Astrocyte of the hippocampus (primary cell): Measurements from ENCODE around the gene ASB3.
"Not testable (repeated sequence)": the region's sequence is repeated elsewhere in the genome, so short reads cannot be mapped to it uniquely, and the experiment has no call there.

Experiments used
- DNase-seq: peaks from one replicate; pipeline ENCODE4 v3.0.0; 2011; ENCODE audit warnings: low read depth, low spot score

The ASB3 gene

DNA sequence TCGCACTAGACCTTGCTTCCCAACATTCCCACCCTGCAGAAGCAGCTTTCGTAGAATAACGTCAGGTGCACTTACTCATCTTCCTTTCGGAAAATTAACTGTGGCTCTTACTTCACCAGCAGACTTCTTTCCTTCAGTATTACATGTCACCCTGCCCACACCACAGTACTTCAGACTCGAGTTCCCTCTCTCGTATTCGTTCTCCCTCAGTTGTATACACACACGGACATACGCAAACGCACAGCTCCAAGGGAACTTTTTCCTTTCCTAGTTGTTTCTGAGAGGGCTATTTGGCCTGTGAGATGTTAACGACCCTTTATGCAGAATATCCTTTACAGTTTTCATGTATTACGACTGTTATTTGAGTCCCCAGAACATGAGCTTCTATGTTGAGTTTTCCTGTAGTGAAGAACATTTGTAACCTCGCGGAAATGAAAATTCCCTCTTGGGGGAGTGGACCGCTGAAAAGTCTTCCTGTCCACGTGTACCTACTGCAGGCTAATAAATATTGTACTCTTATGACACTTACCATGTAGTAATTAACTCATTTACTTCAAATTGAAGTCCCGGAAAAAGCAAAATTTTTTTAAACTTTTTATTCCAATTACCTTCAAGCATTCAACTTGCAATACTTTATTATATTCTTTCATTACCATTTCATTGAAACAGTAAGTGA is 999 bp upstream of the ASB3 start:
- peak; percentile 28 for DNase-seq

DNA sequence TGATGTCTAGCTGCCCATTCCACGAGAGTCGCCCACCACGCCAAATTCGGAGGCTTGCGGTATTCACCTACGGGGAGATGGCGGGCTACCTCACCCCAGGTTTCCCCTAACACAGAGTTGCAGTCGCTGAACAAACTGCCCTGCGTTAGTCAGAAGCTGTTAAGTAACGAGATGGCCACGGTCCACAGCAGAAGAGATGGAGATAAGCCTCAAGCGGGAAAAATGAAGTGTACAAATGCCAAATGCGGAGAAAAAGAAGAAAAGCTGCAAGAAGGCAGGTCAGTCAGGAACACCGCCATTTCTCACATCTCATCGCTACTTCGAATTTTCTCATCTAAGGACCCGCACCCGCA is 425 bp downstream of the ASB3 start:
- DNase-seq: peak; percentile 68

DNA sequence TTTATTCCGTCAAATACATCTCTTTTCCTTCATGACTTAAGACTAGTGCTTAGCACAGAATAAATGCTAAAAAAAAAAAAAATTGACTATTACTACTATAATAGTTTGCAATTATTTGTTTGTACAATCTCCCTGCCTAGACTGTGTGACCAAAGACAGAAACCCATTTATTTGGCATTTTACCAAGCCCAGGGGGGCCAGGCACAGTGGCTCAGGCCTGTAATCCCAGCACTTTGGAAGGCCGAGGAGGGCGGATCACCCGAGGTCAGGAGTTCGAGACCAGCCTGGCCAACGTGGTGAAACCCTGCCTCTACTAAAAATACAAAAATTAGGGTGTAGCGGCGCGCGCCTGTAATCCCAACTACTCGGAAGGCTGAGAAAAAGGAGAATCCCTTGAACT is 1.4 kb downstream of the ASB3 start:
- DNase-seq: peak; percentile 16

- peak; percentile 10 for DNase-seq
Measured at GRCh38 chr2:53784436-53784835, 2.3 kb downstream of the ASB3 start.

- DNase-seq: no peak
Measured at GRCh38 chr2:53782676-53783075, 4.1 kb downstream of the ASB3 start.

DNA sequence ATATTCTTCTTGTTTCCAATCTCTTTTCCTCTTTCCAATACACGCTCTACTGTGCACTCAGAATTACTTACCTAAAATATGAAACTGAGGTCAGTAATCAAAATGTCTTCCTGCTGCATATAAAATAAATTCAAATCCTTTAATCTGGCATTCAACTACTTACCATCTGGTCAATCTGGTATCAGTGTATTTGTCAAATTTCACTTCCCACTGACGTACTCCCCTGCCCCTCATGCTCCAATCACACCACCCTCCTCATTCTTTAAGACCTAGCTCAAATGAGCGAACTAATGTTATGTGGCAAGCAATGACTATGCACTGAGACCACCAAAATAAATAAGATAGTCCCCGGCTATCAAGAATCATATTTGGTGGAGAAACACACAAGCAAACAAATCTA is 6.7 kb downstream of the ASB3 start:
- DNase-seq: no peak

- no peak for DNase-seq
Measured at GRCh38 chr2:53778536-53779162, 8.1 kb downstream of the ASB3 start.

GRCh38 chr2:53777134-53777533 is 9.6 kb downstream of the ASB3 start:
- no peak for DNase-seq

DNA sequence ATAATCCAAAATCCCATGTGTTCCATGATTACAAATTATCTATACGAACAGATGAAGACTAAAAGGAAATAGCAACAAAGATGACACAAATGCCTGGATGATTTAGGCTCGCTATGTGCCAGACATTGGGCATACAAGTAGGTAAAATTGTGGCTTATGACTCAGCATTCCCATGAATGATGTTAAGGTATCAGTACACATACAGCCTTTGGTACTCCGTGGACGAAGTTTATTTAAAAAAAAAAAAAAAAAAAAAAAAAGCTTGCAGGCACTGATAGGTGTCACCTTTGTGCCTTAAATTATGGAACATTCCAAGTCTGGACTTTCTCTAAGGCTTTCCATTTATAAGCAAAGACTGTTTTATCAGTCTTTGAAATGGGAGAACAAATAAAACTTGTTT is 16.5 kb downstream of the ASB3 start:
- peak; percentile 22 for DNase-seq

DNA sequence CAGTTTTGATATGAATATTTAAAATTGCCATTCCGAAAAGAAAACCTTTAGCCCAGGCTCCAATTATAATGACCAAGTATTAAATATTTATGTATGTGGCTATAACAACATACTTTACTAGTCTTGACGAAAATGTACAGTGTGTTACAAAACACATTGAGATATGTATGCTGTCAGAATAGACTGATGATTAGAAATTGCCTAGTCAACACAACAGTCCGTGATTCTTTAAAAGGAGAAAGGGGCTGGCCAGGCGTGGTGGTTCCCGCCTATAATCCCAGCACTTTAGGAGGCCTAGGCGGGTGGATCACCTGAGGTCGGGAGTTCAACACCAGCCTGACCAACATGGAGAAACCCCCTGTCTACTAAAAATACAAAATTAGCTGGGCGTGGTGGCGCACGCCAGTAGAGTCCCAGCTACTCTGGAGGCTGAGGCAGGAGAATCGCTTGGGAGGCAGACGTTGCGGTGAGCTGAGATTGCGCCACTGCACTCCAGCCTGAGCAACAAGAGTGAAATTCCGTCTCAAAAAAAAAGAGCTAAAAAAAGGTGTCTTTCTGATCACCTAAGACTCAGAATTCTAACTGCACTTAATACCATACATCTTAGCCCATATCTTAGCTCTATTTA is 17.3 kb downstream of the ASB3 start:
- no peak for DNase-seq

DNA sequence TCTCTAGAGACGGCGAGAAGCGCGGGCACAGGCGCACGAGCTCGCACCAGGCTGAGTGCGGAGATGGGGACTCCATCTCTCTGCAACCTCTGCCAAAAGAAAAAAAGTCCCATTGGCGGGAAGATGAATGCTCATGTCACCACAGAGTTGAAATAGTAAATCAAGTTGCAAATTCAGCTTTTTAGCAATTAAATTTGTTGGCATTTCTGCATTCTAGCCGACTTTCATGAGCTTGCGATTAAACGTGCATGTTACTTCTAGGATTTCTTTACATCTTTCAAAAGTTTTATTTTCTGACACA is 18.6 kb downstream of the ASB3 start:
- no peak for DNase-seq

DNA sequence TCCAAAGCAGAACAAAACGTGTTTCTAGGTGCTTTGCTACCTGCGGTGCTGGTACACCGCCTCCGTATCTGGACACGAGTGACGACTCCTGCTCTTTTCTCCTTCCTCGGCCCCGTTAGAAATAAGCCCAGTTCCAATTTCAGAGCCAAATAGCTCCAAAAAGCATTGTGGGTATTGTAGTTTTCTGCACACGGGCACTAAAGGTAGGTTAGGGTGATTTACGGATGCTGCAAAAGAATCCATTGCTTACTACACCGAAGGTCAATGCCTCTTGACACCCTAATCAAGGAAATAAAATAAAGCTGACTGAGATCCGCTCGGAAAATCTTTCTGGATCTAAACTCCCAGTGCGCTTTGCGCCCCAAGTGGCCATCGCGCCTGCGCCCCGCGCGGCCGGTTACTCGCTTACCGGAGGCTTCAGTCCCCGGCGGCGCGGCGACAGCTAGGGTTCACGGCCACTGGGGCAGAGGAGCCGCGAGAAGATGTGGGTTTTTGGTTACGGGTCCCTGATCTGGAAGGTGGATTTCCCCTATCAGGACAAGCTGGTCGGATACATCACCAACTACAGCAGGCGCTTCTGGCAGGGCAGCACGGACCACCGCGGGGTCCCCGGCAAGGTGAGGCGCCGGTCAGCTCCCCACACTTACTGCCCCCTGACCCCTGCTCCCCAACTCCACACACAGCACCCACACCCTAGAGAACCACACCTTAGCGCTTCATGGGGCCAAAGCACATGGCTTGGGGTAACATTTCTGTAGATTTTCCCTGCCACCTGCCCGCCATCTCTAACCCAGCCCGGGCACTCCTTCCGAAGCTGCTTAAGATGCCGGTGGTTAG is 19.1 kb downstream of the ASB3 start, which contains the start of gene CHAC2:
TSS of gene CHAC2 (plus strand) at position 400 of the 837 bp plus-strand sequence. CDS start at position 483, 83 bp downstream.
- peak; percentile 94 for DNase-seq

GRCh38 chr2:53765767-53766166 is 21.0 kb downstream of the ASB3 start:
- DNase-seq: no peak

- DNase-seq: not testable (repeated sequence)
Measured at GRCh38 chr2:53757206-53757605, 29.5 kb downstream of the ASB3 start.

DNA sequence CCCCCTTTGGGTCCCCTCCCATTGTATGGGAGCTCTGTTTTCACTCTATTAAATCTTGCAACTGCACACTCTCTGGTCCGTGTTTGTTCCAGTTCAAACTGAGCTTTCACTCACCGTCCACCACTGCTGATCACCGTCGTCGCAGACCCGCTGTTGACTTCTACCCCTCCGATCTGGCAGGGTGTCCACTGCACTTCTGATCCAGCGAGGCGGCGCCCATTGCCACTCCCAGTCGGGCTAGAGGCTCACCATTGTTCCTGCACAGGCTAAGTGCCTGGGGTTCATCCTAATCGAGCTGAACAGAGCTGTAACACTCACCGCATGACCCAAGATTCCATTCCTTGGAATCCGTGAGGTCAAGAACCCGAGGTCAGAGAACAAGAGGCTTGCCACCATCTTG is 30.1 kb downstream of the ASB3 start:
- DNase-seq: no peak

DNA sequence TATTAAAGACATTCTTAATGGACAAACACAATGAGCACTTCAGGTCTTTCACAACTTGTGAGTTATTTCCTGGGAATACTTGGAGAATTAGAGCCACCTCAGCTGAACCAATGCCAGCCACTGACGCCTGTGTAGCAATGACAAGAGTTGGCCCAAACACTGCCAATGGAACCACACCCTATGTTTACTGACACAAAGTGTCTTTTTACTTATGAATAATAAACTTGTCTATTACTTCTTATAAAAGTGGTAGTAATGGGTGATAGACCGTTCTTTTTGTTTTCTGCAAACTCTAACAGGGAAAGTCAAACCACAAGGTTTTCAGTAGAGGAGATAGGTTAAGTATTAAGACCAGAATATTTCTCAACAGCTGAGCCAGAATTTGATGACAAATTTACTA is 31.6 kb downstream of the ASB3 start:
- DNase-seq: no peak

DNA sequence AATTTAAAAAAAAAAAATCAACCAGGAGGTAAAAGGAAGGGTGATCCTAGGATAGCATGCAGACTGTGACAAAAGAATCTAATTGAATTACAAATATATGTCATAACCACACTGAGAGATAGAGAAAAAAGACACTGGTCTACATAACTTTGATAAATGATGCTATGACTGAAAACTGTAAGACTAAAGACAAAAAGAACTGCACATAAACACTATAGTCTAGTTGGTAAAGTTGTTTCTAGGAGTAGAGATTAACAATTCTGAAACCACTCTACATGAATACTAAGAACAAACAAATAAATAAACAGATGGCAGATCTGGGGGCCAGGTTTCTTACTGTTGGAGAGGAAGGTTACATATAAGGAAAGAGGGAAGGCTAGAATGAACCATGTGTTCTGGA is 33.7 kb downstream of the ASB3 start:
- no peak for DNase-seq

DNA sequence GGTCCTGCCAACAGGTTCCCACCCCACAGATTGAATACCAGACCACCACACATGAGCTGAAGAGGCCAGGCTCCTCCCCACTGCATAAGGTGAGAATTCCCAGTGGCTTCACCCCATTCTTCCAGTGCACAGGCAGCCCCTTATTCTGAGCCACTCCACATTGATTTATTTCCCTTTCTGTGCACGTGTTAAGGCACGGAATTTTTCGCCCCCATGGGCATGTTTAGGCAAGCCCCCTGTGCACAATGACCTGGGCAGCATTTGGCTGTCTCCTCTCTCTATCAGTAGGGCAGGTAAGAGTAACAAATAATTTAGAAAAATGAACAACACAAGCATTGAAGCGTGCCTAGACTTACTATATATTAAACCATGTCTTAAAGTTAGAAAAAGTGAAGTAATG is 34.4 kb downstream of the ASB3 start:
- DNase-seq: no peak

- peak; percentile 8 for DNase-seq
Measured at GRCh38 chr2:53751728-53752127, 35.0 kb downstream of the ASB3 start.

DNA sequence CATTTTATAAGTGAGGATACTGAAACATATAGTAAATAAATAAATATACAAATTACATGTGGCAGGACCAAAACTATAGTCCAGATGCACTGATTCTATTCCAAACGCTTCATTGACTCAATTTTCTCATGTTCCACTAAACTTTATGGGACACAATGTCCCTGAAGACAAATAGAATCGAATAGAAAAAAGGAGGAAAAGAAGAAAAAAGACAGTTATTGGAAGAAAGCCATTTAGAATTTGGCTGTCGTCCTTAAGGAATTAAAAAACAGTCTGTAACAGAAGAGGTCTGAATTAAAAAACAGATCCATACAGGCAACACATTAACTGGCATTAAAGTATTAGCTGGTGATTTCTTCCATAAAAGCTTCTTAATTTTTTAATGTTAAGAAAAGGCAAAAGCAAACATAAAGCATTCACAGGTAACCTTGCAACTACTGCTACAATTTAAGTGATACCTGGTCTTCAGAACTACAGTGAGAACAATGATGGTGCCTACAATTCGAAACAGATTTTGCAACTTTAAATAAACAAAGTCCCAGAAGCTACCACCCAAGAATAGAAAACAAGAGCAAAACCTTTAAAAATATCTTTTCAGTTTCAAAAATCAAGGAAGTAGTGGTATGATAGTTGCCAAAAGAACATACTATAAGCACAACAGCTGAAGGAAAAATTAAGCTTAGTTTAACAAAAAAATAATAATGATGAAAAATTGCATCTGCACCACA is 36.5 kb downstream of the ASB3 start:
- DNase-seq: no peak

- no peak for DNase-seq
Measured at GRCh38 chr2:53744395-53745065, 42.2 kb downstream of the ASB3 start.
